Tibial nerve (tissue), 3 donors: Measurements from ENCODE around the gene SLC16A7.

Source experiments
- POLR2A ChIP-seq, 2 donors: fragments of 450-650 bp; IDR thresholded peaks; one replicate each; pipeline ENCODE4 v1.6.1; 2017; ENCODE audit warnings: antibody characterized with exemption in 2 of 2, mild to moderate bottlenecking in 2 of 2, moderate library complexity in 2 of 2
- TF ChIP-seq, protein P1 (sequence below), 5 experiments: fragments of 200-600 bp in 3 of 5; fragments of 450-650 bp in 2 of 5; sonication (generic) in 3 of 5; IDR thresholded peaks; one replicate each; pipeline ENCODE4 v1.5.1; 2016 to 2019; ENCODE audit warnings: antibody characterized with exemption in 5 of 5, mild to moderate bottlenecking in 3 of 5, moderate library complexity in 2 of 5

DNA sequence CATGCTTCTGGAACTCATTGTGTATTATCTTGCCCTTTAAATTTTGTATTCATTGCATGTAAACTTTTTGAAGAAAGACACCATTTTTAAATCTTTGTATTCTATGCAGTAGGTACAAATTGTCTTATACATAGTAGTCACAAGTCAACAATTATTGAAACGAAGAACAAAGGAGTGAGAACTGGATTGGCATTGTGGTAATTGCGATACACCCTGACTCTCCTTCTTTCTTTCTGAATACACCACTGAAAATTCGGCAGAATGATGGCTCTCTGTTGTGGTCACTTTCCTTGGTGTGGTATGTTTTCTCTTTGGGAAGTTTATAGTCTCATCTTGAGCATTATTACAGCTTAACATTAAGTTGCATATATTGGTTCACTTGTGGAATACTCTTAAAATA, 34.1 kb downstream of the SLC16A7 start:
- TF ChIP-seq, protein P1, sequence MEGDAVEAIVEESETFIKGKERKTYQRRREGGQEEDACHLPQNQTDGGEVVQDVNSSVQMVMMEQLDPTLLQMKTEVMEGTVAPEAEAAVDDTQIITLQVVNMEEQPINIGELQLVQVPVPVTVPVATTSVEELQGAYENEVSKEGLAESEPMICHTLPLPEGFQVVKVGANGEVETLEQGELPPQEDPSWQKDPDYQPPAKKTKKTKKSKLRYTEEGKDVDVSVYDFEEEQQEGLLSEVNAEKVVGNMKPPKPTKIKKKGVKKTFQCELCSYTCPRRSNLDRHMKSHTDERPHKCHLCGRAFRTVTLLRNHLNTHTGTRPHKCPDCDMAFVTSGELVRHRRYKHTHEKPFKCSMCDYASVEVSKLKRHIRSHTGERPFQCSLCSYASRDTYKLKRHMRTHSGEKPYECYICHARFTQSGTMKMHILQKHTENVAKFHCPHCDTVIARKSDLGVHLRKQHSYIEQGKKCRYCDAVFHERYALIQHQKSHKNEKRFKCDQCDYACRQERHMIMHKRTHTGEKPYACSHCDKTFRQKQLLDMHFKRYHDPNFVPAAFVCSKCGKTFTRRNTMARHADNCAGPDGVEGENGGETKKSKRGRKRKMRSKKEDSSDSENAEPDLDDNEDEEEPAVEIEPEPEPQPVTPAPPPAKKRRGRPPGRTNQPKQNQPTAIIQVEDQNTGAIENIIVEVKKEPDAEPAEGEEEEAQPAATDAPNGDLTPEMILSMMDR (IDR thresholded peaks at IDR 0.05), result no peak
- TF ChIP-seq POLR2A (IDR thresholded peaks at IDR 0.05), result no peak
